ENCODE data around the gene PNPLA1. TPM values are rescaled to one million over a fixed set of nuclear protein-coding genes. Genes with fewer than 3 reads are reported as not detected.

PNPLA1 gene
- total and polyA plus RNA-seq, 10 of the 15 experiments (the other 5 are each of a cell fraction or from before 2014, with no cell fraction given), result 0.04 TPM; not detected in 9

DNA sequence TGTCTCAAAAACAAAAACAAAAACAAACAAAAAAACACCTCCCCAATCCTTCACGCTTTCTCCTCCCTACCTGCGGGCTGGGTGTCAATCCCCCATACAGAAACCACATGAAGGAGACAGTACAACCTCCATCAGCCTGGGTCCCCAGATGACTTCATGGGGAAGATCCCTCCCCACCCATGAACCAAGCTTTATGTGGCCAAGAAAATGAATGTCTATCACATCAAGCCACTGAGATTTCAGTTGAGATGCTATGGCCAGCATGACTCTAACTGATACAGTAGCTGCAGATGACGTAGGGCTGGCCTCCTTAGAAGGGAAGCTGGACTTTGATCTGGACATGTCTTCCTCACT, 88.0 kb downstream of the PNPLA1 start (continued):
- TF ChIP-seq, protein P1, sequence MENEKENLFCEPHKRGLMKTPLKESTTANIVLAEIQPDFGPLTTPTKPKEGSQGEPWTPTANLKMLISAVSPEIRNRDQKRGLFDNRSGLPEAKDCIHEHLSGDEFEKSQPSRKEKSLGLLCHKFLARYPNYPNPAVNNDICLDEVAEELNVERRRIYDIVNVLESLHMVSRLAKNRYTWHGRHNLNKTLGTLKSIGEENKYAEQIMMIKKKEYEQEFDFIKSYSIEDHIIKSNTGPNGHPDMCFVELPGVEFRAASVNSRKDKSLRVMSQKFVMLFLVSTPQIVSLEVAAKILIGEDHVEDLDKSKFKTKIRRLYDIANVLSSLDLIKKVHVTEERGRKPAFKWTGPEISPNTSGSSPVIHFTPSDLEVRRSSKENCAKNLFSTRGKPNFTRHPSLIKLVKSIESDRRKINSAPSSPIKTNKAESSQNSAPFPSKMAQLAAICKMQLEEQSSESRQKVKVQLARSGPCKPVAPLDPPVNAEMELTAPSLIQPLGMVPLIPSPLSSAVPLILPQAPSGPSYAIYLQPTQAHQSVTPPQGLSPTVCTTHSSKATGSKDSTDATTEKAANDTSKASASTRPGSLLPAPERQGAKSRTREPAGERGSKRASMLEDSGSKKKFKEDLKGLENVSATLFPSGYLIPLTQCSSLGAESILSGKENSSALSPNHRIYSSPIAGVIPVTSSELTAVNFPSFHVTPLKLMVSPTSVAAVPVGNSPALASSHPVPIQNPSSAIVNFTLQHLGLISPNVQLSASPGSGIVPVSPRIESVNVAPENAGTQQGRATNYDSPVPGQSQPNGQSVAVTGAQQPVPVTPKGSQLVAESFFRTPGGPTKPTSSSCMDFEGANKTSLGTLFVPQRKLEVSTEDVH (IDR thresholded peaks at IDR 0.05; ENCODE audit: low read depth, partially characterized antibody), result peak; percentile 31
- TF ChIP-seq BCL11A (IDR thresholded peaks at IDR 0.05; ENCODE audit: low read depth, low read length) (peak; percentile 73), IKZF1 (conservative IDR thresholded peaks at IDR 0.05) (peak; percentile 68), RUNX3 (IDR thresholded peaks at IDR 0.05; ENCODE audit: low read length) (peak; percentile 92), RAD51 (IDR thresholded peaks at IDR 0.05) (no peak), EZH2 (IDR thresholded peaks at IDR 0.05; ENCODE audit: borderline replicate concordance, control insufficient read depth, low read depth, low read length) (no peak), CREB1 (IDR thresholded peaks at IDR 0.05; ENCODE audit: low read depth) (peak; percentile 79), TARDBP (IDR thresholded peaks at IDR 0.05; ENCODE audit: borderline replicate concordance) (no peak), MXI1 (IDR thresholded peaks at IDR 0.05; ENCODE audit: low read depth, low read length) (no peak; the same call in 1 of the 2 replicates), HDAC6 (IDR thresholded peaks at IDR 0.05; ENCODE audit: unreplicated experiment) (no peak), SREBF2 (IDR thresholded peaks at IDR 0.05; ENCODE audit: low read length) (no peak)
- TF ChIP-seq, protein P2, sequence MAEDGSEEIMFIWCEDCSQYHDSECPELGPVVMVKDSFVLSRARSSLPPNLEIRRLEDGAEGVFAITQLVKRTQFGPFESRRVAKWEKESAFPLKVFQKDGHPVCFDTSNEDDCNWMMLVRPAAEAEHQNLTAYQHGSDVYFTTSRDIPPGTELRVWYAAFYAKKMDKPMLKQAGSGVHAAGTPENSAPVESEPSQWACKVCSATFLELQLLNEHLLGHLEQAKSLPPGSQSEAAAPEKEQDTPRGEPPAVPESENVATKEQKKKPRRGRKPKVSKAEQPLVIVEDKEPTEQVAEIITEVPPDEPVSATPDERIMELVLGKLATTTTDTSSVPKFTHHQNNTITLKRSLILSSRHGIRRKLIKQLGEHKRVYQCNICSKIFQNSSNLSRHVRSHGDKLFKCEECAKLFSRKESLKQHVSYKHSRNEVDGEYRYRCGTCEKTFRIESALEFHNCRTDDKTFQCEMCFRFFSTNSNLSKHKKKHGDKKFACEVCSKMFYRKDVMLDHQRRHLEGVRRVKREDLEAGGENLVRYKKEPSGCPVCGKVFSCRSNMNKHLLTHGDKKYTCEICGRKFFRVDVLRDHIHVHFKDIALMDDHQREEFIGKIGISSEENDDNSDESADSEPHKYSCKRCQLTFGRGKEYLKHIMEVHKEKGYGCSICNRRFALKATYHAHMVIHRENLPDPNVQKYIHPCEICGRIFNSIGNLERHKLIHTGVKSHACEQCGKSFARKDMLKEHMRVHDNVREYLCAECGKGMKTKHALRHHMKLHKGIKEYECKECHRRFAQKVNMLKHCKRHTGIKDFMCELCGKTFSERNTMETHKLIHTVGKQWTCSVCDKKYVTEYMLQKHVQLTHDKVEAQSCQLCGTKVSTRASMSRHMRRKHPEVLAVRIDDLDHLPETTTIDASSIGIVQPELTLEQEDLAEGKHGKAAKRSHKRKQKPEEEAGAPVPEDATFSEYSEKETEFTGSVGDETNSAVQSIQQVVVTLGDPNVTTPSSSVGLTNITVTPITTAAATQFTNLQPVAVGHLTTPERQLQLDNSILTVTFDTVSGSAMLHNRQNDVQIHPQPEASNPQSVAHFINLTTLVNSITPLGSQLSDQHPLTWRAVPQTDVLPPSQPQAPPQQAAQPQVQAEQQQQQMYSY (CRISPR knock-in tag; IDR thresholded peaks at IDR 0.05), result no peak
- TF ChIP-seq, protein P3, sequence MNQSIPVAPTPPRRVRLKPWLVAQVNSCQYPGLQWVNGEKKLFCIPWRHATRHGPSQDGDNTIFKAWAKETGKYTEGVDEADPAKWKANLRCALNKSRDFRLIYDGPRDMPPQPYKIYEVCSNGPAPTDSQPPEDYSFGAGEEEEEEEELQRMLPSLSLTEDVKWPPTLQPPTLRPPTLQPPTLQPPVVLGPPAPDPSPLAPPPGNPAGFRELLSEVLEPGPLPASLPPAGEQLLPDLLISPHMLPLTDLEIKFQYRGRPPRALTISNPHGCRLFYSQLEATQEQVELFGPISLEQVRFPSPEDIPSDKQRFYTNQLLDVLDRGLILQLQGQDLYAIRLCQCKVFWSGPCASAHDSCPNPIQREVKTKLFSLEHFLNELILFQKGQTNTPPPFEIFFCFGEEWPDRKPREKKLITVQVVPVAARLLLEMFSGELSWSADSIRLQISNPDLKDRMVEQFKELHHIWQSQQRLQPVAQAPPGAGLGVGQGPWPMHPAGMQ (IDR thresholded peaks at IDR 0.05; ENCODE audit: borderline replicate concordance), result peak; percentile 37; the same call in 1 of the 2 replicates
- TF ChIP-seq, protein P4, sequence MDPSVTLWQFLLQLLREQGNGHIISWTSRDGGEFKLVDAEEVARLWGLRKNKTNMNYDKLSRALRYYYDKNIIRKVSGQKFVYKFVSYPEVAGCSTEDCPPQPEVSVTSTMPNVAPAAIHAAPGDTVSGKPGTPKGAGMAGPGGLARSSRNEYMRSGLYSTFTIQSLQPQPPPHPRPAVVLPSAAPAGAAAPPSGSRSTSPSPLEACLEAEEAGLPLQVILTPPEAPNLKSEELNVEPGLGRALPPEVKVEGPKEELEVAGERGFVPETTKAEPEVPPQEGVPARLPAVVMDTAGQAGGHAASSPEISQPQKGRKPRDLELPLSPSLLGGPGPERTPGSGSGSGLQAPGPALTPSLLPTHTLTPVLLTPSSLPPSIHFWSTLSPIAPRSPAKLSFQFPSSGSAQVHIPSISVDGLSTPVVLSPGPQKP (IDR thresholded peaks at IDR 0.05; ENCODE audit: low read depth, low read length), result no peak
- TF ChIP-seq, protein P5, sequence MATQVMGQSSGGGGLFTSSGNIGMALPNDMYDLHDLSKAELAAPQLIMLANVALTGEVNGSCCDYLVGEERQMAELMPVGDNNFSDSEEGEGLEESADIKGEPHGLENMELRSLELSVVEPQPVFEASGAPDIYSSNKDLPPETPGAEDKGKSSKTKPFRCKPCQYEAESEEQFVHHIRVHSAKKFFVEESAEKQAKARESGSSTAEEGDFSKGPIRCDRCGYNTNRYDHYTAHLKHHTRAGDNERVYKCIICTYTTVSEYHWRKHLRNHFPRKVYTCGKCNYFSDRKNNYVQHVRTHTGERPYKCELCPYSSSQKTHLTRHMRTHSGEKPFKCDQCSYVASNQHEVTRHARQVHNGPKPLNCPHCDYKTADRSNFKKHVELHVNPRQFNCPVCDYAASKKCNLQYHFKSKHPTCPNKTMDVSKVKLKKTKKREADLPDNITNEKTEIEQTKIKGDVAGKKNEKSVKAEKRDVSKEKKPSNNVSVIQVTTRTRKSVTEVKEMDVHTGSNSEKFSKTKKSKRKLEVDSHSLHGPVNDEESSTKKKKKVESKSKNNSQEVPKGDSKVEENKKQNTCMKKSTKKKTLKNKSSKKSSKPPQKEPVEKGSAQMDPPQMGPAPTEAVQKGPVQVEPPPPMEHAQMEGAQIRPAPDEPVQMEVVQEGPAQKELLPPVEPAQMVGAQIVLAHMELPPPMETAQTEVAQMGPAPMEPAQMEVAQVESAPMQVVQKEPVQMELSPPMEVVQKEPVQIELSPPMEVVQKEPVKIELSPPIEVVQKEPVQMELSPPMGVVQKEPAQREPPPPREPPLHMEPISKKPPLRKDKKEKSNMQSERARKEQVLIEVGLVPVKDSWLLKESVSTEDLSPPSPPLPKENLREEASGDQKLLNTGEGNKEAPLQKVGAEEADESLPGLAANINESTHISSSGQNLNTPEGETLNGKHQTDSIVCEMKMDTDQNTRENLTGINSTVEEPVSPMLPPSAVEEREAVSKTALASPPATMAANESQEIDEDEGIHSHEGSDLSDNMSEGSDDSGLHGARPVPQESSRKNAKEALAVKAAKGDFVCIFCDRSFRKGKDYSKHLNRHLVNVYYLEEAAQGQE (IDR thresholded peaks at IDR 0.05; ENCODE audit: low read depth, low read length), result no peak
- TF ChIP-seq, protein P6, sequence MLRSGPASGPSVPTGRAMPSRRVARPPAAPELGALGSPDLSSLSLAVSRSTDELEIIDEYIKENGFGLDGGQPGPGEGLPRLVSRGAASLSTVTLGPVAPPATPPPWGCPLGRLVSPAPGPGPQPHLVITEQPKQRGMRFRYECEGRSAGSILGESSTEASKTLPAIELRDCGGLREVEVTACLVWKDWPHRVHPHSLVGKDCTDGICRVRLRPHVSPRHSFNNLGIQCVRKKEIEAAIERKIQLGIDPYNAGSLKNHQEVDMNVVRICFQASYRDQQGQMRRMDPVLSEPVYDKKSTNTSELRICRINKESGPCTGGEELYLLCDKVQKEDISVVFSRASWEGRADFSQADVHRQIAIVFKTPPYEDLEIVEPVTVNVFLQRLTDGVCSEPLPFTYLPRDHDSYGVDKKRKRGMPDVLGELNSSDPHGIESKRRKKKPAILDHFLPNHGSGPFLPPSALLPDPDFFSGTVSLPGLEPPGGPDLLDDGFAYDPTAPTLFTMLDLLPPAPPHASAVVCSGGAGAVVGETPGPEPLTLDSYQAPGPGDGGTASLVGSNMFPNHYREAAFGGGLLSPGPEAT (IDR thresholded peaks at IDR 0.05; ENCODE audit: low read depth), result peak; percentile 81
